Esophagus muscularis mucosa (tissue), 4 donors: ENCODE measurements around the gene RNF130. TPM values are rescaled to one million over a fixed set of nuclear protein-coding genes. Genes with fewer than 3 reads are reported as not detected.
A peak's percentile ranks its signal among the peaks of the same experiment; 100 is the strongest.

ENCODE experiments used
- DNase-seq: peaks from one replicate; pipeline ENCODE4 v3.0.0-alpha.2; 2017; ENCODE audit errors: extremely low spot score
- H3K27ac ChIP-seq, 4 donors: fragments of 200-600 bp; sonication (generic); replicated peaks in 1 of 4; 1 replicate in 3 of 4; 2 replicates in 1 of 4; pipeline ENCODE4 v1.5.1; 2016 to 2019; ENCODE audit warnings: mild to moderate bottlenecking in 1 of 4
- H3K27me3 ChIP-seq, 4 donors: fragments of 200-600 bp; sonication (generic); one replicate each; pipeline versions ENCODE4 v1.5.1 to v1.6.0; 2016 to 2019
- H3K36me3 ChIP-seq, 4 donors: fragments of 200-600 bp; sonication (generic); one replicate each; pipeline ENCODE4 v1.5.1; 2016 to 2019
- H3K4me1 ChIP-seq, 4 donors: fragments of 200-600 bp; sonication (generic); one replicate each; pipeline ENCODE4 v1.5.1; 2016 to 2019
- H3K4me3 ChIP-seq, 4 donors: fragments of 200-600 bp; sonication (generic); 1 replicate in 2 of 4; 2 replicates in 2 of 4; pipeline ENCODE4 v1.5.1; 2016 to 2019; ENCODE audit warnings: mild to moderate bottlenecking in 4 of 4, moderate library complexity in 1 of 4
- H3K9me3 ChIP-seq, 4 donors: fragments of 200-600 bp; sonication (generic); 1 replicate in 3 of 4; 2 replicates in 1 of 4; pipeline ENCODE4 v1.5.1; 2016 to 2019
- CTCF ChIP-seq, 3 experiments: fragments of 200-600 bp in 2 of 3; fragments of 450-650 bp in 1 of 3; sonication (generic) in 2 of 3; IDR thresholded peaks; one replicate each; pipeline ENCODE4 v1.5.1; 2017 to 2019; ENCODE audit warnings: antibody characterized with exemption in 3 of 3, mild to moderate bottlenecking in 2 of 3, moderate library complexity in 1 of 3
- EP300 ChIP-seq: sonication (generic); formaldehyde crosslinking; IDR thresholded peaks from one replicate; pipeline ENCODE4 v1.6.1; 2017; ENCODE audit warnings: antibody characterized with exemption
- POLR2A ChIP-seq: fragments of 450-650 bp; IDR thresholded peaks from one replicate; pipeline ENCODE4 v1.6.1; 2017; ENCODE audit warnings: antibody characterized with exemption, moderate library complexity, mild to moderate bottlenecking, low read depth
- POLR2AphosphoS5 ChIP-seq, 2 donors: sonication (generic); formaldehyde crosslinking; IDR thresholded peaks; one replicate each; pipeline ENCODE4 v1.6.1; 2017; ENCODE audit warnings: antibody characterized with exemption in 2 of 2
- WGBS: methylation state at CpG from one replicate; pipeline ENCODE4 v1.1.5; 2018; 5-methylcytosine and 5-hydroxymethylcytosine counted together
- intact Hi-C: fragments of 100-400 bp; cut with DNase I; formaldehyde crosslinking; loops from one replicate; pipeline ENCODE4 v1.15.1; 2023
- total RNA-seq, 4 donors: library from RNA; depleted of rRNA; stranded (reverse); fragments of >200 nt; gene quantifications; one replicate each; pipeline versions ENCODE4 v1.1.0 to v1.2.1, GENCODE V29; 2016

RNF130 gene
- total RNA-seq, 4 donors from 2014 or later, result 98.4 to 136 (median 108) TPM

- H3K9me3 ChIP-seq, result no peaks in the 10 kb centered on the region
- H3K27ac ChIP-seq, result no peak overlapping the region
- intact Hi-C loops, result no loop called here
- TF ChIP-seq CTCF (IDR thresholded peaks at IDR 0.05) (no peak), POLR2AphosphoS5 (IDR thresholded peaks at IDR 0.05) (no peak), EP300 (no peak), POLR2A (no peak)
- H3K27me3 ChIP-seq, result no peaks in the 10 kb centered on the region
- peaks cover 15 to 71% (median 55%) of the 10 kb centered on the region in 4 donors for H3K36me3 ChIP-seq
- no peak overlapping the region for H3K4me3 ChIP-seq
- H3K4me1 ChIP-seq, result no peaks in the 10 kb centered on the region
- no peak for DNase-seq
- 84% methylated on average over 4 of the region's 4 CpGs for WGBS
Observed at GRCh38 chr5:179978792-179979191, 92.8 kb downstream of the RNF130 start.

- no peak for TF ChIP-seq POLR2A
- no peak for TF ChIP-seq POLR2AphosphoS5 (IDR thresholded peaks at IDR 0.05)
- TF ChIP-seq CTCF (IDR thresholded peaks at IDR 0.05), result no peak
- no peak for TF ChIP-seq EP300
- no peak for DNase-seq
- no peak overlapping the region for H3K4me3 ChIP-seq
- H3K27me3 ChIP-seq, result no peaks in the 10 kb centered on the region
- no peaks in the 10 kb centered on the region for H3K9me3 ChIP-seq
- H3K27ac ChIP-seq, result no peak overlapping the region
- peaks cover 0 to 18% (median 12%) of the 10 kb centered on the region in 4 donors for H3K4me1 ChIP-seq
- peaks cover 15 to 72% (median 59%) of the 10 kb centered on the region in 4 donors for H3K36me3 ChIP-seq
- intact Hi-C loops, result no loop called here
- WGBS, result 95% methylated on average over 13 of the region's 13 CpGs
Observed at GRCh38 chr5:179975713-179976134, 95.8 kb downstream of the RNF130 start.

GRCh38 chr5:179974946-179975712 is 96.4 kb downstream of the RNF130 start:
- H3K4me1 ChIP-seq, result peaks cover 0 to 23% (median 15%) of the 10 kb centered on the region in 4 donors
- no peaks in the 10 kb centered on the region for H3K9me3 ChIP-seq
- intact Hi-C loops, result no loop called here
- peaks cover 15 to 66% (median 60%) of the 10 kb centered on the region in 4 donors for H3K36me3 ChIP-seq
- no peak for DNase-seq
- no peak overlapping the region for H3K4me3 ChIP-seq
- WGBS, result 85% methylated on average over 24 of the region's 25 CpGs
- no peaks in the 10 kb centered on the region for H3K27me3 ChIP-seq
- H3K27ac ChIP-seq, result no peak overlapping the region
- peak in 2 of 3 experiments; percentile 25 for TF ChIP-seq CTCF (IDR thresholded peaks at IDR 0.05)
- no peak for TF ChIP-seq POLR2AphosphoS5 (IDR thresholded peaks at IDR 0.05)

- Histone ChIP-seq H3K9me3 (no peaks in the 10 kb centered on the region), H3K27ac (no peak overlapping the region), H3K36me3 (peaks cover 15 to 66% (median 63%) of the 10 kb centered on the region in 4 donors), H3K4me3 (no peak overlapping the region), H3K27me3 (no peaks in the 10 kb centered on the region), H3K4me1 (peaks cover 0 to 27% (median 16%) of the 10 kb centered on the region in 4 donors)
- no peak for DNase-seq
- TF ChIP-seq POLR2A, result no peak
- no peak for TF ChIP-seq EP300
- no peak for TF ChIP-seq POLR2AphosphoS5 (IDR thresholded peaks at IDR 0.05)
- no peak for TF ChIP-seq CTCF (IDR thresholded peaks at IDR 0.05)
- intact Hi-C loops, result no loop called here
- 94% methylated on average over 37 of the region's 37 CpGs for WGBS
Observed at GRCh38 chr5:179974246-179974945, 97.2 kb downstream of the RNF130 start.
